ENCODE results near the gene DISC1.
A peak's percentile ranks its signal among the peaks of the same experiment; 100 is the strongest.

The DISC1 gene

DNA sequence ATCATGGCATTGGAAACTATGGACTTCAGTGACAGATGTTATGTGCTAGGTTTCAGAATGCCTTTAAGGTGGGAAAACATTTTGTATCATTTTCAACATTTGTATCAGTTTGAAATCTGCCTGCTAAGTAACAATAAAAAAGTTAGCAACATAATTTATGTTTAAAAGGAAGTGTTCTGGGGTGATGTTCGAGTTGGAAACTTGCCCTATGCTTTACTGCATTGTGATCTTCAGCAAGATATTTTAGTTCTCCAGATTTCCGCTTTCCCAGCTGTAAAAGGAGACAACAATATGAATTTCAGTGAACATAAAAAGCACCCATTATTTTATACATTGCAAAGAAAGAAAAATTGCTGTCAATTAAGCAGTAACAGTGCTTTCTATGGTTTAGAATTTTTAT is 187.4 kb downstream of the DISC1 start:
- FAIRE-seq (peak; percentile 55), DNase-seq (ENCODE audit: insufficient read length, low spot score) (no peak)
- TF ChIP-seq, protein P1, sequence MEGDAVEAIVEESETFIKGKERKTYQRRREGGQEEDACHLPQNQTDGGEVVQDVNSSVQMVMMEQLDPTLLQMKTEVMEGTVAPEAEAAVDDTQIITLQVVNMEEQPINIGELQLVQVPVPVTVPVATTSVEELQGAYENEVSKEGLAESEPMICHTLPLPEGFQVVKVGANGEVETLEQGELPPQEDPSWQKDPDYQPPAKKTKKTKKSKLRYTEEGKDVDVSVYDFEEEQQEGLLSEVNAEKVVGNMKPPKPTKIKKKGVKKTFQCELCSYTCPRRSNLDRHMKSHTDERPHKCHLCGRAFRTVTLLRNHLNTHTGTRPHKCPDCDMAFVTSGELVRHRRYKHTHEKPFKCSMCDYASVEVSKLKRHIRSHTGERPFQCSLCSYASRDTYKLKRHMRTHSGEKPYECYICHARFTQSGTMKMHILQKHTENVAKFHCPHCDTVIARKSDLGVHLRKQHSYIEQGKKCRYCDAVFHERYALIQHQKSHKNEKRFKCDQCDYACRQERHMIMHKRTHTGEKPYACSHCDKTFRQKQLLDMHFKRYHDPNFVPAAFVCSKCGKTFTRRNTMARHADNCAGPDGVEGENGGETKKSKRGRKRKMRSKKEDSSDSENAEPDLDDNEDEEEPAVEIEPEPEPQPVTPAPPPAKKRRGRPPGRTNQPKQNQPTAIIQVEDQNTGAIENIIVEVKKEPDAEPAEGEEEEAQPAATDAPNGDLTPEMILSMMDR (IDR thresholded peaks at IDR 0.05; ENCODE audit: insufficient read depth, missing control alignments) = no peak

DNA sequence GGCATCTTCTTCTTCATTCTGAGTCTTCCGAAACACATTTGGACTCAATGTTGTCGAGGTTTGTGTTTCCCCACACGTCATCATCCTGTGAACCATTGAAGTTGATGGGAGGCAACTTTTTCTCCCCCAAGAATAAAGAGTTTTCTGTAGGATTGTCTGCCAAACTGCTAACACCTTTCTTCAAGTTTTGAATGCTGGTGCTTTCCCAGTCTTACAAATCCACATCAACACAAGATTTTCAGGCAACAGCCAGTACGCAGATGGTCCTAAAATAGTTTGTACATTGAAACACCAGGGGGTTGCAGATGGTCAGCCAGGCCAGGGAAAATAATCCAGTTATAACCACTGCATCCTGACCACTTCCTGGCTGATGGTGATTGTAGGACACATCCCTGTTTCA is 187.9 kb downstream of the DISC1 start:
- DNase-seq (ENCODE audit: insufficient read length, low spot score) (no peak), FAIRE-seq (no peak)
- TF ChIP-seq, protein P1 (IDR thresholded peaks at IDR 0.05; ENCODE audit: insufficient read depth, missing control alignments) = no peak

DNA sequence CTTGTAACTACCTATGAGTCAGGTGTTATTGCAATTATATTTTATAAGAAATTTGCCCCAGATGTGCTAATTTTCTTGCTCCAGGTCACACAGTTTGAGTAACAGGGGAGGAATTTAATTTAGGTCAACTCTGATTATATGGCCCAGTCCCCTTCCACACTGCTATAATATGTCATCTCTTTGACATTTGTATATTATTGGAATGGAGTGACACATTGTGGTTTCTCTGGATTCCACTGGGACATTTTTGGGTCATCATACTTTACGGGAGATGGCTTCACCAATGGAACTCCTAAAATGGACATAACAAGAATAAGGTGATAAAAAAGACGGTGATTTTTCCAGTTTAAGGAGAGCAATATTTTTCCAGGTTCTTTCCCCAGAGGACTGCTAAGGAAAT is 191.2 kb downstream of the DISC1 start:
- TF ChIP-seq, protein P1 (IDR thresholded peaks at IDR 0.05; ENCODE audit: insufficient read depth, missing control alignments) = no peak
- no peak for FAIRE-seq
- DNase-seq (ENCODE audit: insufficient read length, low spot score) = no peak

DNA sequence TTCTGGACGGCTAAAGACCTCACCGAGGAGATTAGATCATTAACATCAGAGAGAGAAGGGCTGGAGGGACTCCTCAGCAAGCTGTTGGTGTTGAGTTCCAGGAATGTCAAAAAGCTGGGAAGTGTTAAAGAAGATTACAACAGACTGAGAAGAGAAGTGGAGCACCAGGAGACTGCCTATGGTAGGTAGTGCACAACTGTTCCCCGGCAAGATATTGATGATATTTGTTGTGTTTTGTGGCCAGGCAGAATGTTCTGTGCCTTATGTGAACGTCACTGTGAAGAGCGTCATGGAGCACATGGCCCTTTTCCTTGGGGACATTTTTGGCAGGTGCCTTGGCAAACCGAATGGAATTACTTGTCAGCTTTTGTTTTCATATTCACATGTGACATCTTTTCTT is 191.7 kb downstream of the DISC1 start:
- FAIRE-seq = no peak
- no peak for DNase-seq (ENCODE audit: insufficient read length, low spot score)

DNA sequence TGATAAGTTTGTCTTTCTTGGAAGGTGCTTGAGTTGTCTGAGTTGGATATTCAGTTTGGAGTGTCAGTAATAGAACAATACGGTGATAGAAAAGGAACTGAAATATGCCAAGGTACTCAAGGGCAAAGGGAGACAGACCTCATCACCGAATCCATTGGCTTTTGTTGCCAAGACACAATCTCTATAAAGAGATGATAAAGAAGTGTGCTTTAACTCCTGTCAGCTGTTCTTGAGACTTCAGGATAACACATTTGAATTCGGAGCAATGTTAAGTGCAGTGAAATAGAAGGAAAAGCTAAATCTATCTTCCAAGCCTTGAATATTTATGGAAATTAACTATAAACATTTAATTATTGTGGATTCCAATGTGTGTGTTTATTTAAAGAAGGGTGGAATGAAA is 194.7 kb downstream of the DISC1 start:
- TF ChIP-seq, protein P1 (IDR thresholded peaks at IDR 0.05; ENCODE audit: insufficient read depth, missing control alignments) = no peak
- DNase-seq (ENCODE audit: insufficient read length, low spot score) = no peak
- no peak for FAIRE-seq

More for the DNA sequence above, 191.7 kb downstream of the DISC1 start:
- TF ChIP-seq, protein P1 (IDR thresholded peaks at IDR 0.05; ENCODE audit: insufficient read depth, missing control alignments) = no peak

DNA sequence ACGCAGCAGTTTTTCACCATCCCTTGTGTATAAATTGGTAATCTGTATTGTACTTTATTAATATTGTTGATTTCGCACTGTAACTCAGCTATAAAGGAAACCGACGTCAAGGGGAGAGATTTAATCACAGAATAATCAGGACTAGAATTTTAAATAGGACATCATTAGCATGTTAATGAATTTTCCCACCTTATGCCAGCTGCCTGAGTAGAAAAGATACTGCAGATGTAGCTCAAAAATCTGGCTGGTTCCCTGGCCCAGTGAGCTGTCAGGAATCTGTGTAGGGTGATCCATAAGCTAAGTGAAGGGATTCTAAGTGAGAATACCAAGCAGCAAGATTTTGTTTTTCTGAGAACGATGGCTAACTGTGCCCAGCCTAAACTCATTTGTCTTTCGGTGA is 195.5 kb downstream of the DISC1 start:
- no peak for DNase-seq (ENCODE audit: insufficient read length, low spot score)
- TF ChIP-seq, protein P1 (IDR thresholded peaks at IDR 0.05; ENCODE audit: insufficient read depth, missing control alignments) = no peak
- FAIRE-seq = no peak

DNA sequence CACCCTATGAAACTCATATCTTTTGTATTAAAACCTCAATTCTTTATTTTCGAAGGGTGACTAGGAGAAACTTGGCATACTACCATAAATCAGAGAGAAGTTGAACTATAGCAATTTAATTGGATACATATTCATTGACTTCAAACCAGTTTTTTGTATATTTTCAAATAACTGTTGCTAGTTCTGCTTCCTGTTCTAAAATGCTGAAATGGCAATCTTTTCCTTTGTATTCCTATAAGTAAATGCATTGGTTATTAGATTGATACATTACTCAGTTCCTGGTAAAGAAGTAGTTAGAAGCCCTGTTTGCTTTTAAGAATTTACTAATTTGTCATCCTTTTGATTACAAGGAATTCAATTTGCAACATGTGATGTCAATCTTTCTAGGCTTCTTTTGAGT is 200.0 kb downstream of the DISC1 start:
- FAIRE-seq (peak; percentile 76), DNase-seq (ENCODE audit: insufficient read length, low spot score) (no peak)
- TF ChIP-seq, protein P1 (IDR thresholded peaks at IDR 0.05; ENCODE audit: insufficient read depth, missing control alignments) = no peak

Measured in D721Med (cell line).